Myocyte (in vitro differentiated cells): ENCODE measurements around the gene KPNA2. TPM values are rescaled to one million over a fixed set of nuclear protein-coding genes. Genes with fewer than 3 reads are reported as not detected.
"Not testable (repeated sequence)": the region's sequence is repeated elsewhere in the genome, so short reads cannot be mapped to it uniquely, and the experiment has no call there.

Source experiments
- DNase-seq: peaks from one replicate; pipeline ENCODE4 v3.0.0-alpha.2; 2012; ENCODE audit warnings: low read depth
- polyA plus RNA-seq: library from polyadenylated mRNA; unstranded; fragments of >200 nt; gene quantifications from one replicate; pipeline ENCODE4 v1.2.1, GENCODE V29; 2012; ENCODE audit warnings: missing spikeins
- total RNA-seq: library from RNA; depleted of rRNA; stranded (reverse); fragments of >200 nt; gene quantifications from 2 replicates; pipeline ENCODE4 v1.2.3, GENCODE V29; 2014

Gene KPNA2
- total RNA-seq = 66.8 and 70.6 TPM in 2 replicates
- polyA plus RNA-seq = 85.8 TPM

- peak; percentile 99 for DNase-seq
Observed at GRCh38 chr17:68035523-68036303, at the start of gene KPNA2. TSS of gene KPNA2 (plus strand) at chr17:68035735. CDS start at chr17:68037133, 1,398 bp downstream.

- DNase-seq = no peak
Observed at GRCh38 chr17:67990909-67991308, 44.6 kb upstream of the KPNA2 start.

- no peak for DNase-seq
Observed at GRCh38 chr17:67992548-67993152, 42.9 kb upstream of the KPNA2 start.

GRCh38 chr17:67993153-67993997 lies 42.2 kb upstream of the KPNA2 start:
- peak; percentile 87 for DNase-seq

- no peak for DNase-seq
Observed at GRCh38 chr17:67993998-67994361, 41.6 kb upstream of the KPNA2 start.

- peak; percentile 71 for DNase-seq
Observed at GRCh38 chr17:67994817-67995569, 40.5 kb upstream of the KPNA2 start.

- DNase-seq = peak; percentile 26
Observed at GRCh38 chr17:67995570-67996263, 39.8 kb upstream of the KPNA2 start.

GRCh38 chr17:67996301-67997171 lies 39.0 kb upstream of the KPNA2 start, which contains the start of gene C17orf58:
TSS of gene C17orf58 (minus strand) at chr17:67996469. CDS start at chr17:67996198, 271 bp downstream.
- peak; percentile 13 for DNase-seq

GRCh38 chr17:67998466-67998865 lies 37.1 kb upstream of the KPNA2 start:
- DNase-seq = no peak

GRCh38 chr17:67999291-67999911 lies 36.1 kb upstream of the KPNA2 start:
- DNase-seq = no peak

- peak; percentile 19 for DNase-seq
Observed at GRCh38 chr17:68004201-68004600, 31.3 kb upstream of the KPNA2 start.

GRCh38 chr17:68006797-68007196 lies 28.7 kb upstream of the KPNA2 start:
- no peak for DNase-seq

- no peak for DNase-seq
Observed at GRCh38 chr17:68011199-68011665, 24.3 kb upstream of the KPNA2 start.

- DNase-seq = no peak
Observed at GRCh38 chr17:68013385-68013784, 22.1 kb upstream of the KPNA2 start.

GRCh38 chr17:68015081-68015723 lies 20.3 kb upstream of the KPNA2 start:
- no peak for DNase-seq

- no peak for DNase-seq
Observed at GRCh38 chr17:68016838-68017237, 18.7 kb upstream of the KPNA2 start.

GRCh38 chr17:68018493-68018892 lies 17.0 kb upstream of the KPNA2 start:
- not testable (repeated sequence) for DNase-seq

GRCh38 chr17:68019336-68019674 lies 16.2 kb upstream of the KPNA2 start:
- no peak for DNase-seq
